Activated CD8-positive, alpha-beta T cell treated with anti-CD3 and anti-CD28 coated beads, Interleukin-2, amount 10 ng/mL, durations not matched to agents 7 days and 5 days (primary cell): Measurements from ENCODE around the gene DLG3. TPM values are rescaled to one million over a fixed set of nuclear protein-coding genes. Genes with fewer than 3 reads are reported as not detected.

Experiments used
- ATAC-seq: fragments of 150-1000 bp; cut with Tn5 transposase; one replicate; pipeline ENCODE4 v1.10.0; 2021; ENCODE audit warnings: moderate library complexity
- CTCF ChIA-PET: fragments of 350-600 bp; sonication (Branson Sonifier 250); formaldehyde crosslinking; loops from one replicate; lab custom pipeline; 2021; ENCODE audit warnings: antibody characterized with exemption; lab: Charles Lee
- POLR2A ChIA-PET: fragments of 350-600 bp; sonication (Branson Sonifier 250); formaldehyde crosslinking; loops from one replicate; lab custom pipeline; 2021; ENCODE audit warnings: antibody characterized with exemption; lab: Charles Lee
- DNase-seq: peaks from one replicate; pipeline ENCODE4 v3.0.0-alpha.2; 2020
- H3K27ac Mint-ChIP-seq: one replicate; pipeline ENCODE4 v1.8.0; 2021; ENCODE audit warnings: mild to moderate bottlenecking, mixed read lengths
- H3K27me3 Mint-ChIP-seq: one replicate; pipeline ENCODE4 v1.8.0; 2021; ENCODE audit warnings: low read depth, mixed read lengths
- H3K36me3 Mint-ChIP-seq: one replicate; pipeline ENCODE4 v1.8.0; 2021; ENCODE audit warnings: low read depth, mixed read lengths
- H3K4me1 Mint-ChIP-seq: one replicate; pipeline ENCODE4 v1.8.0; 2021; ENCODE audit warnings: low read depth, mixed read lengths
- H3K4me3 Mint-ChIP-seq: one replicate; pipeline ENCODE4 v1.8.0; 2021; ENCODE audit warnings: mild to moderate bottlenecking, mixed read lengths
- H3K9me3 Mint-ChIP-seq: one replicate; pipeline ENCODE4 v1.8.0; 2022; ENCODE audit warnings: mixed read lengths; ENCODE audit not compliant: insufficient read depth
- total RNA-seq, 2 experiments: library from RNA; stranded (reverse); gene quantifications; one replicate each; pipeline ENCODE4 v1.2.3, GENCODE V29; 2021

The DLG3 gene
- total RNA-seq, 2 experiments from 2014 or later = 22.8 to 24.6 TPM

- H3K9me3 Mint-ChIP-seq = no peaks in the 10 kb centered on the region
Measured at GRCh38 chrX:70455366-70456202, 10.9 kb downstream of the DLG3 start.

GRCh38 chrX:70456256-70456655, 11.6 kb downstream of the DLG3 start:
- Mint-ChIP-seq H3K27ac (peak overlapping the region; percentile 87), H3K27me3 (no peaks in the 10 kb centered on the region), H3K4me1 (peaks cover 43% of the 10 kb centered on the region), H3K9me3 (no peaks in the 10 kb centered on the region), H3K36me3 (peaks cover 18% of the 10 kb centered on the region), H3K4me3 (peak overlapping the region; percentile 79)
- ChIA-PET CTCF (interaction anchor here (1.0 to 2.0 kb wide), 4 partner anchors 18 to 427 kb away, joined by 3 to 7 read pairs (median 4); no protein-coding TSS in a partner anchor), POLR2A (interaction anchor here (1.1 to 1.2 kb wide), 2 partner anchors 33 to 167 kb away, joined by 3 to 4 read pairs; partner anchors contain the start of genes GDPD2, KIF4A and PDZD11)
- ATAC-seq (no peak), DNase-seq (no peak)

More at GRCh38 chrX:70455366-70456202, 10.9 kb downstream of the DLG3 start:
- H3K27ac Mint-ChIP-seq = peak overlapping the region; percentile 87
- ChIA-PET CTCF (interaction anchor here (1.0 to 2.0 kb wide), 5 partner anchors 18 to 214 kb away, joined by 3 to 7 read pairs (median 5); no protein-coding TSS in a partner anchor), POLR2A (interaction anchor here (1.1 to 1.2 kb wide), 2 partner anchors 32 to 166 kb away, joined by 3 to 4 read pairs; partner anchors contain the start of genes GDPD2, KIF4A and PDZD11)
- peaks cover 12% of the 10 kb centered on the region for H3K36me3 Mint-ChIP-seq
- H3K4me3 Mint-ChIP-seq = peak overlapping the region; percentile 79
- DNase-seq (no peak), ATAC-seq (no peak)
- H3K4me1 Mint-ChIP-seq = peaks cover 43% of the 10 kb centered on the region
- H3K27me3 Mint-ChIP-seq = no peaks in the 10 kb centered on the region

GRCh38 chrX:70461026-70461425, 16.4 kb downstream of the DLG3 start:
- H3K27ac Mint-ChIP-seq = no peak overlapping the region
- peaks cover 12% of the 10 kb centered on the region for H3K4me1 Mint-ChIP-seq
- peaks cover 24% of the 10 kb centered on the region for H3K36me3 Mint-ChIP-seq
- no peaks in the 10 kb centered on the region for H3K9me3 Mint-ChIP-seq
- ChIA-PET POLR2A (no interaction called here), CTCF (interaction anchor here (0.8 kb wide), 1 partner anchor 220 kb away, joined by 3 read pairs; no protein-coding TSS in a partner anchor)
- H3K27me3 Mint-ChIP-seq = no peaks in the 10 kb centered on the region
- no peak overlapping the region for H3K4me3 Mint-ChIP-seq
- ATAC-seq = no peak
- no peak for DNase-seq

- no peak overlapping the region for H3K27ac Mint-ChIP-seq
- H3K27me3 Mint-ChIP-seq = no peaks in the 10 kb centered on the region
- ATAC-seq (no peak), DNase-seq (no peak)
- no peak overlapping the region for H3K4me3 Mint-ChIP-seq
- peaks cover 21% of the 10 kb centered on the region for H3K36me3 Mint-ChIP-seq
- POLR2A ChIA-PET = no interaction called here
- H3K9me3 Mint-ChIP-seq = no peaks in the 10 kb centered on the region
- CTCF ChIA-PET = no interaction called here
- no peaks in the 10 kb centered on the region for H3K4me1 Mint-ChIP-seq
Measured at GRCh38 chrX:70464051-70464450, 19.4 kb downstream of the DLG3 start.

GRCh38 chrX:70466968-70467367, 22.3 kb downstream of the DLG3 start:
- ATAC-seq (no peak), DNase-seq (no peak)
- POLR2A ChIA-PET = no interaction called here
- CTCF ChIA-PET = no interaction called here
- no peak overlapping the region for H3K4me3 Mint-ChIP-seq
- peaks cover 13% of the 10 kb centered on the region for H3K4me1 Mint-ChIP-seq
- no peaks in the 10 kb centered on the region for H3K9me3 Mint-ChIP-seq
- no peak overlapping the region for H3K27ac Mint-ChIP-seq
- peaks cover 20% of the 10 kb centered on the region for H3K36me3 Mint-ChIP-seq
- H3K27me3 Mint-ChIP-seq = no peaks in the 10 kb centered on the region

DNA sequence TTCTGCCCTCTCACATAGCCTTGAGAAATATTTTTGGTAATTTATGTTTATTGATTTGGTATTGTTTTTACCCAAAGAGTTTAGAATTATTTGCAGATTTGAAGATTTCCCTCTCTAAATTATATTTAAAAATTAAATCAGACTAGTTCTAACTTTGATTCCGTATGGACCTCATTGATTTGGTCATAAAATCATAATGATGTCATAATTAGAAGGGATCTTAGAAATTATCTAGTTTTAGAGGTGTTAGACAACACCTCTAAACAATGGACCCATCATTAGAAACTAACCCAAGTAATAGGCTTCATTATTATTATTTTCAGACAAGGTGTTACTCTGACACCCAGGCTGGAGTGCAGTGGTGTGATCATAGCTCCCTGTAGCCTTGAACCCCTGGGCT, 24.1 kb downstream of the DLG3 start:
- Mint-ChIP-seq H3K27ac (no peak overlapping the region), H3K27me3 (no peaks in the 10 kb centered on the region), H3K9me3 (no peaks in the 10 kb centered on the region), H3K4me3 (no peak overlapping the region), H3K36me3 (peaks cover 24% of the 10 kb centered on the region), H3K4me1 (peaks cover 13% of the 10 kb centered on the region)
- ATAC-seq (no peak), DNase-seq (no peak)
- ChIA-PET POLR2A (no interaction called here), CTCF (no interaction called here)

DNA sequence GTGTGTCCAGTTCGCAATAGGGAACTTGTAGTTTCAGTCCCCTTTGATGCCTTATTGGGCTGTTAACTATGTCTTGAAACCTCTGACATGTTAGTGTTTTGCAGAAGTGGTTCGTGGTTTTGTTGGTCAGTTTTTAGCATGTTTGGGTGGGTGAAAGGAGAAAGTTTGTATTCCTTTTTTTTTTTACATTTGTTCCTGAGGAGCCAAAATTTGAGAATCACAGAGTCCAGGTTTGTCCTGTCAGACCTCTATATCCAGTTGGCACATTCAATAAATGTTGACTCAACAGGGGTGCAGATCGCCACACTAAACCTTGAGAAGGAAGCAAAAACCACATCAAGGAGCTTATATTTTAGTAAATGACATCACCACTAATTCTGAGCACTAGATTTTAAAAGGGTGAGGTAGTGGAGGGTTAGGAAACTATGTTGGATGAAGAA, 26.2 kb downstream of the DLG3 start:
- no peak for DNase-seq
- no peaks in the 10 kb centered on the region for H3K9me3 Mint-ChIP-seq
- H3K27ac Mint-ChIP-seq = peak overlapping the region; percentile 70
- ATAC-seq = peak; percentile 57
- H3K27me3 Mint-ChIP-seq = no peaks in the 10 kb centered on the region
- ChIA-PET POLR2A (no interaction called here), CTCF (interaction anchor here (0.7 kb wide), 1 partner anchor 121 kb away, joined by 8 read pairs; no protein-coding TSS in a partner anchor)
- H3K4me3 Mint-ChIP-seq = no peak overlapping the region
- peaks cover 18% of the 10 kb centered on the region for H3K36me3 Mint-ChIP-seq
- H3K4me1 Mint-ChIP-seq = peaks cover 16% of the 10 kb centered on the region

GRCh38 chrX:70476166-70476933, 31.7 kb downstream of the DLG3 start:
- Mint-ChIP-seq H3K36me3 (peaks cover 11% of the 10 kb centered on the region), H3K27ac (no peak overlapping the region), H3K4me3 (no peak overlapping the region), H3K4me1 (peaks cover 12% of the 10 kb centered on the region), H3K9me3 (no peaks in the 10 kb centered on the region), H3K27me3 (no peaks in the 10 kb centered on the region)
- DNase-seq = no peak
- ATAC-seq = no peak
- ChIA-PET POLR2A (no interaction called here), CTCF (no interaction called here)

DNA sequence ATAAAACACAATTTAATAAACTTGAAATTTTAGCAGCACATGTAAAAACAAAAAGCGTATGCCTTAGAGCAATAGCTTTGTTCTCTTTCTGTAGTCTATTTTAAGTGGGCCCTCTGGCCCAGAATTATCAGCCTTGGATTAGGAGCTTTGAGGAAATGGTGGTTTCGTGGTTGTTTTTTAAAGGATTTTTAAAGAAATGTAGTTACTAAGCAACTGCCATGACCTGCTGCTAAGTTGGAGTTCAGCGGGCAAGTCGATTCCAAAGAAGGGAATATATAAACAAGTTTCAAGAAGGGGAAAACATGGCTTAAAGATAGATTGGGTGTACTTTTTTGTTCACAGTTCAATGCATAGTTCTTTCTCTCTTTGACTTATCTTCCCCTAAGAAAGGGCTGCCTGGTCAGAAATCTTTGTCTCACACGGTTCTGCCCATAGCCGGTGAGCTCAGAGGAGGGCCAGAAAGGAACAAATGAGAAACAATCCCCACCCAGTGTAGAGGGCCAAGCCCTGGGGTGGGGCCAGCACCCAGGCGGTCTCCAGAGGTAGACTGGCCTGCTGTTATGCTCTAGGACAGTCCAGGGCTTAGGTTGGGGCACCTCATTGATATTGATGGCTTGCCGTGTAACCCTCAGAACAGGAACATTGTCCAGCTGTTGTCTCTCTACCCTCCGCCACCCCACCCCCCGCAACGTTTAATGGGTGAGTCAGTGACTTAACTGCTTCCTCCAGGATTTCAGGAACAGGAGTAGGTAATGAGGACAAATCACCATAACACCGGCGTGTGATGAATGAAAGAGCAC, 32.5 kb downstream of the DLG3 start:
- peaks cover 7% of the 10 kb centered on the region for H3K4me1 Mint-ChIP-seq
- POLR2A ChIA-PET = no interaction called here
- H3K36me3 Mint-ChIP-seq = peaks cover 4% of the 10 kb centered on the region
- H3K27me3 Mint-ChIP-seq = no peaks in the 10 kb centered on the region
- CTCF ChIA-PET = no interaction called here
- H3K4me3 Mint-ChIP-seq = no peak overlapping the region
- no peaks in the 10 kb centered on the region for H3K9me3 Mint-ChIP-seq
- ATAC-seq (no peak), DNase-seq (no peak)
- no peak overlapping the region for H3K27ac Mint-ChIP-seq

GRCh38 chrX:70477734-70478075, 33.1 kb downstream of the DLG3 start:
- H3K27ac Mint-ChIP-seq = no peak overlapping the region
- POLR2A ChIA-PET = no interaction called here
- CTCF ChIA-PET = no interaction called here
- H3K4me3 Mint-ChIP-seq = no peak overlapping the region
- peaks cover 7% of the 10 kb centered on the region for H3K4me1 Mint-ChIP-seq
- no peaks in the 10 kb centered on the region for H3K27me3 Mint-ChIP-seq
- H3K36me3 Mint-ChIP-seq = peaks cover 4% of the 10 kb centered on the region
- ATAC-seq (no peak), DNase-seq (no peak)
- H3K9me3 Mint-ChIP-seq = no peaks in the 10 kb centered on the region

GRCh38 chrX:70478526-70479245, 34.1 kb downstream of the DLG3 start:
- CTCF ChIA-PET = interaction anchor here (0.7 kb wide), 1 partner anchor 48 kb away, joined by 3 read pairs; no protein-coding TSS in a partner anchor
- no peak for ATAC-seq

More at GRCh38 chrX:70478526-70479245, 34.1 kb downstream of the DLG3 start:
- Mint-ChIP-seq H3K4me1 (peaks cover 7% of the 10 kb centered on the region), H3K36me3 (peaks cover 2% of the 10 kb centered on the region), H3K4me3 (no peak overlapping the region), H3K27me3 (no peaks in the 10 kb centered on the region), H3K27ac (no peak overlapping the region), H3K9me3 (no peaks in the 10 kb centered on the region)
- no peak for DNase-seq
- POLR2A ChIA-PET = no interaction called here
